EL (cell line): ENCODE data around the gene MUC4.

Experiments used
- DNase-seq: peaks from one replicate; pipeline ENCODE4 v3.0.0-alpha.2; 2016

Gene MUC4

GRCh38 chr3:195811756-195812155, at the start of gene MUC4:
Gene MUC4 (minus strand): TSS chr3:195811929. CDS start chr3:195811817, 112 bp downstream.
- DNase-seq, result no peak

- no peak for DNase-seq
Observed at GRCh38 chr3:195860456-195860855, 48.7 kb upstream of the MUC4 start.

GRCh38 chr3:195859846-195860411, 48.2 kb upstream of the MUC4 start:
- DNase-seq, result no peak

GRCh38 chr3:195859061-195859845, 47.5 kb upstream of the MUC4 start:
- peak; percentile 63 for DNase-seq

- DNase-seq, result no peak
Observed at GRCh38 chr3:195856410-195857084, 44.8 kb upstream of the MUC4 start.

GRCh38 chr3:195855471-195856409, 44.0 kb upstream of the MUC4 start:
- no peak for DNase-seq

GRCh38 chr3:195854628-195855294, 43.0 kb upstream of the MUC4 start:
- DNase-seq, result no peak

- DNase-seq, result no peak
Observed at GRCh38 chr3:195853996-195854395, 42.3 kb upstream of the MUC4 start.

- DNase-seq, result no peak
Observed at GRCh38 chr3:195853036-195853435, 41.3 kb upstream of the MUC4 start.

GRCh38 chr3:195850857-195851543, 39.3 kb upstream of the MUC4 start:
- DNase-seq, result peak; percentile 88

GRCh38 chr3:195849322-195850074, 37.8 kb upstream of the MUC4 start:
- DNase-seq, result no peak

- DNase-seq, result peak; percentile 78
Observed at GRCh38 chr3:195847055-195847950, 35.6 kb upstream of the MUC4 start.

- DNase-seq, result no peak
Observed at GRCh38 chr3:195845483-195845882, 33.8 kb upstream of the MUC4 start.

- DNase-seq, result no peak
Observed at GRCh38 chr3:195844671-195845218, 33.0 kb upstream of the MUC4 start.

- no peak for DNase-seq
Observed at GRCh38 chr3:195839260-195840010, 27.7 kb upstream of the MUC4 start.

GRCh38 chr3:195838714-195839113, 27.0 kb upstream of the MUC4 start:
- DNase-seq, result no peak

- no peak for DNase-seq
Observed at GRCh38 chr3:195836476-195837135, 24.9 kb upstream of the MUC4 start.

GRCh38 chr3:195835791-195836190, 24.1 kb upstream of the MUC4 start:
- no peak for DNase-seq
